OCI-LY1 (cell line): ENCODE results near the gene AKR1C3.

Experiments
- H2AFZ ChIP-seq: fragments of 200-600 bp; sonication (generic), shearing (Covaris generic); 2 replicates; pipeline ENCODE4 v1.6.0; 2014; ENCODE audit warnings: antibody characterized with exemption, mild to moderate bottlenecking, low read length
- H3F3A ChIP-seq: fragments of 200-600 bp; sonication (generic), shearing (Covaris generic); 2 replicates; pipeline ENCODE4 v1.6.0; 2014; ENCODE audit warnings: mild to moderate bottlenecking, antibody characterized with exemption, low read length, moderate library complexity; ENCODE audit not compliant: insufficient read depth
- H3K27ac ChIP-seq: fragments of 200-600 bp; sonication (generic); 2 replicates; pipeline ENCODE4 v1.5.1; 2014; ENCODE audit warnings: low read length, mixed run types, mild to moderate bottlenecking, low read depth; ENCODE audit not compliant: poor library complexity, severe bottlenecking
- H3K27me3 ChIP-seq: fragments of 200-600 bp; sonication (generic); 2 replicates; pipeline ENCODE4 v1.6.0; 2014; ENCODE audit warnings: antibody characterized with exemption, mild to moderate bottlenecking, low read length, moderate library complexity; ENCODE audit not compliant: insufficient read depth
- H3K36me3 ChIP-seq: fragments of 200-600 bp; sonication (generic); 2 replicates; pipeline ENCODE4 v1.6.1; 2014; ENCODE audit warnings: mild to moderate bottlenecking, antibody characterized with exemption, low read length, moderate library complexity, mixed read lengths; ENCODE audit not compliant: insufficient read depth
- H3K4me1 ChIP-seq: fragments of 200-600 bp; sonication (generic); 2 replicates; pipeline ENCODE4 v1.5.1; 2014; ENCODE audit warnings: mild to moderate bottlenecking, low read length, moderate library complexity; ENCODE audit not compliant: insufficient read depth, severe bottlenecking
- H3K4me2 ChIP-seq: fragments of 200-600 bp; sonication (generic), shearing (Covaris generic); 2 replicates; pipeline ENCODE4 v1.6.1; 2014; ENCODE audit warnings: low read length
- H3K4me3 ChIP-seq: fragments of 200-600 bp; sonication (generic); 2 replicates; pipeline ENCODE4 v1.5.1; 2014; ENCODE audit warnings: low read length, low read depth, mild to moderate bottlenecking, mixed read lengths; ENCODE audit not compliant: poor library complexity, severe bottlenecking
- H3K79me2 ChIP-seq: fragments of 200-600 bp; shearing (Covaris generic); 2 replicates; pipeline ENCODE4 v1.6.1; 2016; ENCODE audit warnings: mixed run types, low read length, mixed read lengths; ENCODE audit not compliant: insufficient read depth
- H3K9ac ChIP-seq: fragments of 200-600 bp; sonication (generic), shearing (Covaris generic); 2 replicates; pipeline ENCODE4 v1.6.1; 2014; ENCODE audit warnings: mild to moderate bottlenecking, low read length, mixed read lengths
- H3K9me2 ChIP-seq: fragments of 200-600 bp; sonication (generic), shearing (Covaris generic); 2 replicates; pipeline ENCODE4 v1.6.1; 2014; ENCODE audit warnings: low read depth, mild to moderate bottlenecking, low read length, mixed read lengths
- H3K9me3 ChIP-seq: fragments of 200-600 bp; shearing (Covaris generic); 2 replicates; pipeline ENCODE4 v1.6.1; 2014; ENCODE audit warnings: low read length, mixed read lengths
- H4K20me1 ChIP-seq: fragments of 200-600 bp; sonication (generic), shearing (Covaris generic); 2 replicates; pipeline ENCODE4 v1.6.0; 2016; ENCODE audit warnings: mild to moderate bottlenecking, low read length; ENCODE audit not compliant: insufficient read depth
- EZH2 ChIP-seq: fragments of 200-600 bp; sonication (generic), shearing (Covaris generic); IDR thresholded peaks from 2 replicates; pipeline ENCODE4 v1.8.0; 2017; ENCODE audit warnings: borderline replicate concordance, mixed run types, mild to moderate bottlenecking, antibody characterized with exemption, low read length, moderate library complexity, mixed read lengths
- TF ChIP-seq, protein P1 (sequence below): fragments of 200-600 bp; sonication (generic), shearing (Covaris generic); IDR thresholded peaks from 2 replicates; pipeline ENCODE4 v1.5.1; 2017; ENCODE audit warnings: mild to moderate bottlenecking, antibody characterized with exemption, low read length, moderate library complexity, mixed read lengths

AKR1C3 gene

DNA sequence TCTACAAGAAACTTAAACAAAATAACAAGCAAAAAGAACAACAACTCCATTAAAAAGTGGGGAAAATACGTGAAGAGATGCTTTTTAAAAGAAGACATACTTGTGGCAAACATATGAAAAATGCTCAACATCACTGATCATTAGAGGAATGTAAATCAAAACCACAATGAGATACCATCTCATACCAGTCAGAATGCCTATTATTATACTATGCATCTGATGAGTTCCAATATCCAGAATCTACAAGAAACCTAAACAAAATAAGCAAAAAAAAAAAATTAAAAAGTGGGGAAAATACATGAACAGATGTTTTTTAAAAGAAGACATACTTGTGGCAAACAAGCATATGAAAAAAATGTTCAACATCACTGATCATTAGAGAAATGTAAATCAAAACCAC lies 29.6 kb upstream of the AKR1C3 start:
- H3F3A ChIP-seq, result no peaks in the 10 kb centered on the region
- no peak overlapping the region for H3K4me2 ChIP-seq
- no peak overlapping the region for H3K4me3 ChIP-seq
- H3K9ac ChIP-seq, result no peak overlapping the region
- H3K9me3 ChIP-seq, result no peaks in the 10 kb centered on the region
- no peaks in the 10 kb centered on the region for H3K79me2 ChIP-seq
- no peaks in the 10 kb centered on the region for H3K27me3 ChIP-seq
- H2AFZ ChIP-seq, result no peak overlapping the region
- H3K36me3 ChIP-seq, result no peaks in the 10 kb centered on the region
- no peak for TF ChIP-seq EZH2
- TF ChIP-seq, protein P1, sequence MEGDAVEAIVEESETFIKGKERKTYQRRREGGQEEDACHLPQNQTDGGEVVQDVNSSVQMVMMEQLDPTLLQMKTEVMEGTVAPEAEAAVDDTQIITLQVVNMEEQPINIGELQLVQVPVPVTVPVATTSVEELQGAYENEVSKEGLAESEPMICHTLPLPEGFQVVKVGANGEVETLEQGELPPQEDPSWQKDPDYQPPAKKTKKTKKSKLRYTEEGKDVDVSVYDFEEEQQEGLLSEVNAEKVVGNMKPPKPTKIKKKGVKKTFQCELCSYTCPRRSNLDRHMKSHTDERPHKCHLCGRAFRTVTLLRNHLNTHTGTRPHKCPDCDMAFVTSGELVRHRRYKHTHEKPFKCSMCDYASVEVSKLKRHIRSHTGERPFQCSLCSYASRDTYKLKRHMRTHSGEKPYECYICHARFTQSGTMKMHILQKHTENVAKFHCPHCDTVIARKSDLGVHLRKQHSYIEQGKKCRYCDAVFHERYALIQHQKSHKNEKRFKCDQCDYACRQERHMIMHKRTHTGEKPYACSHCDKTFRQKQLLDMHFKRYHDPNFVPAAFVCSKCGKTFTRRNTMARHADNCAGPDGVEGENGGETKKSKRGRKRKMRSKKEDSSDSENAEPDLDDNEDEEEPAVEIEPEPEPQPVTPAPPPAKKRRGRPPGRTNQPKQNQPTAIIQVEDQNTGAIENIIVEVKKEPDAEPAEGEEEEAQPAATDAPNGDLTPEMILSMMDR, result no peak
- no peaks in the 10 kb centered on the region for H4K20me1 ChIP-seq
- no peak overlapping the region for H3K27ac ChIP-seq
- H3K9me2 ChIP-seq, result no peaks in the 10 kb centered on the region
- H3K4me1 ChIP-seq, result no peaks in the 10 kb centered on the region

DNA sequence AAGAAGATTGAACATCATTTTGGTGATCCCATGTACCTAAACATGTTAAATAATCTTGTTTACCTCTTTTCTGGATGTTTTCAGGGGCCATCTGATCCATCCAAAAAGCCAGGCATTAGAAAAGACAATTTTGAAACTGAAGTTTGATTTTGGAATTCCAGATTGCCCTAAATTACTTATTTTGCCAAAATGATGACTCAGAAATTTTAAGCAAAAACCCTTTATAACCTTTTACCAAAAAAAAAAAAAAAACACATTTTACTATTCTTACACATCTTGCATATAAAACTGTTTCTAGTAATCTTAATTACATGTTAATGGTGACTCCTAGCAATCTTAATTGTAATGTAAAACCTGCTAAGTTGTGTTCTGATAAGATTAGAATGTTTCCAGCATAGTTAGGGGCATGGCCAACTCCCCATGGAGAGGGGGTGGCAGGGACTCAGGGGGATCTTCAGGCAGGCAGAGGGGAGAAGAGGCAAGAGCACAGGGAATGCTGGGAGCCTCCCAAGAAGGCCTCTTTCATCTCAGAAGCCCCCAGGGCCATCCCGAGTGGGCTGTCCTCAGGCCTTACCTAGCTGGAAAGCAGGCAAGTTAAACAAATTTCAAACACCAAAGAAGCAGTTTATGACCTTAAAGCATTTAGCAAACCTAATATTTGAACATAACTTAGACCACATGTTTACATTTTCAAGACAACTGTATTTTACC lies 25.8 kb upstream of the AKR1C3 start:
- no peak overlapping the region for H3K9ac ChIP-seq
- H3K79me2 ChIP-seq, result no peaks in the 10 kb centered on the region
- H4K20me1 ChIP-seq, result no peaks in the 10 kb centered on the region
- no peak overlapping the region for H3K4me3 ChIP-seq
- H3K27me3 ChIP-seq, result no peaks in the 10 kb centered on the region
- no peaks in the 10 kb centered on the region for H3F3A ChIP-seq
- no peaks in the 10 kb centered on the region for H3K9me2 ChIP-seq
- no peak overlapping the region for H3K4me2 ChIP-seq
- no peak overlapping the region for H3K27ac ChIP-seq
- H2AFZ ChIP-seq, result no peak overlapping the region
- no peaks in the 10 kb centered on the region for H3K4me1 ChIP-seq
- no peak for TF ChIP-seq EZH2
- TF ChIP-seq, protein P1, result no peak
- H3K9me3 ChIP-seq, result no peaks in the 10 kb centered on the region
- no peaks in the 10 kb centered on the region for H3K36me3 ChIP-seq

DNA sequence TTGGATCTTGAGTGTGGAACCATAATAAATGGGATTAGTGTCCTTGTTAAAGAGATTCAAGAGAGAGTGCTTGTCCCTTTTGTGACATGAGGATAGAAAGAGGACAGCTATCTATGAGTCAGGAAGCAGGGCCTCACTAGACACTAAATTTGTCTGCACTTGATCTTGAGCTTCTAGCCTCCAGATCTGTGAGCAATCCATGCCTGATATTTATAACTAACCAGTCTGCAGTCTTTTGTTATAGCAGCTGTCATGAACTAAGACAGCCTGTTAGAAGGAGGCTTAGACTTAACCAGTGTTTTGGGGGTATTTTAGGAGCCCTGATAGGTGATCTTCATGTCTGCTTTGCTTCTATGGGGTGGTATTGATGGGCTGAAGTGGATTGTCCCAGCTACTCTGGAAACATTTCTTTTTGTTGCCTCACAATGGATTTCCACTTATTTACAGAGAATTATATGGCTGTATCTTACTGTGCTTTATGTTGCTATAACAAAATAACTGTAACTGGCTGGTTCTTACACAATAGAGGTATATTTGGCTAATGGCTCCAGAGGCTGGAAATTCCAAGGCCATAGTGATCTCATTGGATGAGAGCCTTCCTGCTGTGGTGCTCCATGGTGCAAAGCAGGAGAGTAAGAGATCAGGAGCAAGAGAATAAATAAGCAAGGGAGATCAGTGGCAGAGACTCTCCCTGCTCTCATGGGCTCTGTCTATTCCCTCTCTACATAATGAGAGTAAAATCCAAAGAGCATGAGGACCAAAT lies 23.4 kb upstream of the AKR1C3 start:
- Histone ChIP-seq H3K36me3 (no peaks in the 10 kb centered on the region), H3K4me3 (no peak overlapping the region), H3K9me3 (no peaks in the 10 kb centered on the region), H3K4me1 (no peaks in the 10 kb centered on the region), H3K27me3 (no peaks in the 10 kb centered on the region), H4K20me1 (no peaks in the 10 kb centered on the region), H3K4me2 (no peak overlapping the region), H2AFZ (no peak overlapping the region), H3F3A (no peaks in the 10 kb centered on the region), H3K79me2 (no peaks in the 10 kb centered on the region), H3K9me2 (no peaks in the 10 kb centered on the region), H3K9ac (no peak overlapping the region), H3K27ac (no peak overlapping the region)
- TF ChIP-seq EZH2, result no peak
- TF ChIP-seq, protein P1, result no peak
